Renal pelvis (tissue), 4 donors: ENCODE results near the gene TMEM63B. TPM values are rescaled to one million over a fixed set of nuclear protein-coding genes. Genes with fewer than 3 reads are reported as not detected.

Experiments used
- DNase-seq: peaks from one replicate; pipeline ENCODE4 v3.0.0-alpha.2; 2013
- polyA plus RNA-seq, 3 donors: library from polyadenylated mRNA; unstranded; fragments of 120-200 nt; gene quantifications; one replicate each; pipeline ENCODE4 v1.2.1, GENCODE V29; 2013; ENCODE audit not compliant: insufficient read length in 3 of 3

TMEM63B gene
- polyA plus RNA-seq, 3 donors, result 38.0 to 39.1 (median 38.3) TPM

- DNase-seq, result no peak
Observed at GRCh38 chr6:44115866-44116265, 11.5 kb upstream of the TMEM63B start.

DNA sequence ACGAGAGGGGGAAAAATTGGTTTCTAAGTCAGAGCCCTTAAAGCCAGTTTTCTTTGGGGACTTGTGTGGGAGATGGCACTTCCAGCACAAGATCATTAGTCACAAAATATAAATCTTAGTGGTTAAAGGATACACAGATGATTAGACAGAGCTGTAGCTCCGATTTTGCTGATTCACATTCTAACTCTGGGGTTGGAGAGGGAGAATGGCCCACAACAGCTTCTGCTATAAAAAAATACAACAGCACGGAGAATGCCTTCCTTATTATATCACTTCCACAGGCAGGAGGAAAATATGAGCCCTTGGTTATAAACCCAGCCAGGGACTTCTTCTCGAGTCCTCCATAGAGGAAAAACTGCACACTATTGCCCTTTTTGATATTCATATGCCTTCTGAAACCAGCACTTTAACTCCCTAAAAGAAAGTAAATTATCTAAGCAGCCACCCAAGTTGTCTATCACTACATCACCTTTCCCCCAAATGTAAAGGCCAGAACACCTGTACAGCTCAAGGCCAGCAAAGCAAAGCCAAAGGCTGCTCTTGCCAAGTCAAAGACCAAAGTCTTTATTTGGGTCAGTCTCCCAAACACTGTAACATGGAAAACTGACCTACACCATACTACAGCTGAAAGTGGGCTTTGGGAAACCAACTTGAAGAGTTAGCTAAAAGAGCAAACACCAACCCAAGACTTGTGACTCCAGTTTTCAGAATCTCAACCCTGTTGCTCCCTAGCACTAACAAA lies 10.5 kb upstream of the TMEM63B start:
- DNase-seq, result no peak

DNA sequence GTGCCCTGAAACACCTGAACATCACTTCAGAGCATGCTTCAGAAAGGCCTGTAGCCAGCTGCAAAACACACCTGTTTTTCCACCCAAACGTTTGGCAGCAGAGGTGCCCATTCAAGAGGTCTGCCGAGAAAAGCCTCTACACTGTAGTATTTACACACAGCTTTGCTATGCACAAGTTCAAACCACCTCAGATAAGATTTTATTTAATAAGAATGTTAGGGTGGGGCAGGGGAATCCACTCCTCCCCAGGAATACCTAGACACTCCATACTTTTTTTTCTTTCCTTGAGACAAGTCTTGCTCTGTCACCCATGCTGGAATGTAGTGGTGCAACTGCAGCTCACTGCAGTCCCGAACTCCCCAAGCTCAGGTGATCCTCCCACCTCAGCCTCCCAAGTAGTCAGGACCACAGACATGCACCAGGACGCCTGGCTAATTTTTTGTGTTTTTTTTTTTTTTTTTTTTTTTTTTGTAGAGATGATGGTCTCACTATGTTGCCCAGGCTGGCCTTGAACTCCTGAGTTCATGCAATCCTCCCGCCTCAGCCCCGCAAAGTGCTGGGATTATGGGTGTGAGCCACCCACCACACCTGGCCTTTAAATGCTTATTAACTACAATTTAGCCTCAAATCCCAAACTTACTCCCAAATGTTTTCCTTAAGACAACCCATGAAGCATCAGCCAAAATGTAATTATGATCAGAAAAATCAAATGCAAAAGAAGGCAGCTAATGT lies 9.8 kb upstream of the TMEM63B start:
- no peak for DNase-seq

DNA sequence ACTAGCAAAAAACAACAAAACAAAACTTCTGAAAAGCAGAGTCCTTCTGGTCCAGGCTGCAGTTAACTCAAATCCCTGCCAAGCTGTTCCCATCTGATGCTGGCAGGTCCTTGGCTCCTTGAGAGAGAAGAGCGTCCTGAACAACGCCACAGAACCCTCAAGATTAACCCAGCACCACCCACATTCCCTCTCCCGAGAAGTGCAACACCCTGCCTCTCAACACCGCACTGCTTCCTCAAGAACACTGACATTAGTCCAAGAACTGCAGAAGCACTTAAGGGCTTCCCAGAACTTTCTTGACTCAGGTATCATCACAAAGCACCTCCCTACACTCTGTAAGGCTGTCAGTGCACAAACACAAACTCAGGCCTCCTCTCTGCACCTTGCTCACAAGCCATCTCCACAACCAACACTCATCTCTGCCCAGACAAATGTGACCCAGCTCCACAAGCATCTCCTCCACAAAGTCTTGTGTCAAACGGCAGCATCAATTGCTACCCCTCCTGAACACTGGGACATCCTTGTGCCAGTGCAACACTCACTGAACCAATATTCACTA lies 7.6 kb upstream of the TMEM63B start:
- DNase-seq, result no peak

GRCh38 chr6:44120692-44121443 lies 6.5 kb upstream of the TMEM63B start:
- no peak for DNase-seq

DNA sequence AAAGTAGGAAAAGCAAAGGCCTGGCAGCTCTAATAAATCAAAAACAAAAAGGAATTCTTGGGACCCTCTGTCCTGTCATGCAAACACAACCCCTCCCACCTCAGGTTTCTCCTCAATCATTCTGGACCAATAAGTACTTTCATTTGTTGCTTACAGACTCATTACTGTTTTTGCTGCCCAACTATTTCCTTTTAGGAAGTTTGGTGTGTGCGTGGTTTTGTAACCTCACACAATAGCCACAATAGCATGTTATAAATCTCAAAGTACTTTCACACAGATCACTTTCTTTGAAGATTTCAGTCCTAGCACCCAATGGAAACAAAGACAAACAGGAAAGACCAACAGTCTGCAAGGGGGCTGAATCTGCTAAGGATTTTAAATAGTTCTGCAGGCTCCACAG lies 4.6 kb upstream of the TMEM63B start:
- DNase-seq, result no peak

DNA sequence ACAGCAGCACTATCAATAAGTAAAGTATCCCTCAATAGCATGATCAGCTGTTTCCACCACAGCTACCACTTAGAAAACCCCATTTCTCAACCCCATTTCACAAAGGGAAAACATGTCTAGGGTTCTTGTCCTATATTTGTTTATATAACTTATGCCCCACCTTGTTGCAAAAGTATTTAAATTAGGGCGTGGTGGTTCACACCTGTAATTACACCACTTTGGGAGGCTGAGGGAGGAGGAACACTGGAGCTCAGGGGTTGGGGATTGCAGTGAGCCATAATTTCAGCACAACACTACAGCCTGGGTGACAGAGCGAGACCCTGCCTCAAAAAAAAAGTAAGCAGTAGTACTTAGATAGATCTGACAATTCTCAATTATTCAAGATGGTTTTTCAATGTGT lies 3.8 kb upstream of the TMEM63B start:
- no peak for DNase-seq

DNA sequence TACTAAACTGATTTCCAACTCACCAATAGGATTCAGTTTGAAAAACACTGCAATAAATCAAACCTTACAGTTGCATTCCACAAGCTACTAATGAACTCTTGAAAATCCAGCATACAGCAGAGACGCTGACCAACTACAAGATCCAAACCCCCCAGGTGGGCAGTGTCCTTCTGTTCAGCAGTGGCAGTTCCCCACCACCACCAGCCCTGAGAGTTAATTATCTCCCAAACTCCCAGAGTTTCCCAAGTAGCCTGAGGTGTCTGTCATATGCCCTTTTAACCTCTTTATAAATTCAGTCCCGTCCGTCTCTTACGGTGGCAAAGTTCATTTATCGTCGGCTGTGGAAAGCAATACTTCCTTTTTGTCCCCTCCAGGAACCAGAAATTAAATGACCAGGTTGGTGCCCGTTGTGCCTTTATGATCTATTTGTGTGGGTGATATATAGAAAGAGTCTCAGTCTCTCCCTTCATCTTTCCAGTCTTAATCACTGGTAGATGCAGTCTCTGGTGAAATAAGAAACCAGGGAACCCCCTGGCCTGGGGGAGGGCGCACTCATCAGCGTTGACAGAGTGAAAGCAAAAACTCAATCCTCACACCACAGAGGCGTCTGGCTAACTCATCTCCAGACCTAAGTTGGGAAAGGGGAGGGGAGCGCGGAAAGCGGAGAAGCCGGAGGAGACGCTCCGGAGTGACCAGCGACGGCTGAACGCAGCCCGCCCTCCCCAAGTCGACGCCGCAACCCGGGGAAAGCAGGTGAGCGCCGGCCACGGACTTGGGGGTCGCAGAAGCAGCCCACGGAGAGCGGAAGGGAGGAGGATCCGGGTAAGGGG lies 819 bp upstream of the TMEM63B start:
- peak; percentile 76 for DNase-seq

DNA sequence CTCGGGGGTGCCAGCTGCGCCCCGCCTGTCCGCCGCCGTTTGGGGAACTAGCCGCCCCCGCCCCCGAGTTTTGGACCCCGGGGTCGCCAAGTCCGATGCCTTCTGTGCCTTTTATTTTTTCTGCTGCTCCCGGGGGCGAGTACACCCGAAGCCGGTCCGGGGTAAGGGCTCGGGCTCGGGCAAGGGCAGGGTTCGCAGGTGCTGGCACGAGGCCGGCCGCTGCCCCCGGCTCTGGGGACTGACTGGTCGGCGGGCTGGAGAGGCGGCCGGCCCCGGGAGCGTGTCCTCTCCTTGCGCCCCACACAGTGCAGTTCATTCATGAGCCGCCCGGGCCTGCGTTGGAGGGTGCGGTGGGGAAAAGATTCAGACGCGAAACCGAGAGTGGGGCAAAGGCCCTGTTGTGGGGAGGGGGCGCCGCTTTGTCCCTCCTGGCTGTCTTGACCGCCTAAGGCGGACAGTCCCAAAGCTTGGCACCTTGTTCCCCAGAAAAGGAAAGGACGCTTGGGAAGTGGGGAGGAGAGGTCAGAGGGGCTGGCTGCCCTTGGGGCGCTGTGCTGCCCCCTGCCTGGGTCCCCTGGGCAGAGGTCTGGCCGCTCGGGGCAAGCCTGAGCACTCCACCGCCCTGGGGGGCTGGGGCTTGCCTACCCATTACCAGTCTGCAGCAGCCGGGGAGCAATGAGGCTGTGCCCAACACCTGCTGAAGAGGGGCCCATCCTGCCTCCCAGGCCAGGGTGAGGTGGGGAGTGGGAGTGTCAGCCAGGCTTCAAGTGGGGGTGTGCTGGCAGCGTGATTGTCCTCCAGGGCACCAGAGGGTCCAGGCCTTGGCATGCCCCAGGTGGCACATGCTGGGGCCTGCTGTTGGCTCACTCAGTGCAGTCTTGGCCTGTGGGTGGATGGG lies 915 bp downstream of the TMEM63B start:
- no peak for DNase-seq

GRCh38 chr6:44129841-44130322 lies 2.5 kb downstream of the TMEM63B start:
- no peak for DNase-seq

DNA sequence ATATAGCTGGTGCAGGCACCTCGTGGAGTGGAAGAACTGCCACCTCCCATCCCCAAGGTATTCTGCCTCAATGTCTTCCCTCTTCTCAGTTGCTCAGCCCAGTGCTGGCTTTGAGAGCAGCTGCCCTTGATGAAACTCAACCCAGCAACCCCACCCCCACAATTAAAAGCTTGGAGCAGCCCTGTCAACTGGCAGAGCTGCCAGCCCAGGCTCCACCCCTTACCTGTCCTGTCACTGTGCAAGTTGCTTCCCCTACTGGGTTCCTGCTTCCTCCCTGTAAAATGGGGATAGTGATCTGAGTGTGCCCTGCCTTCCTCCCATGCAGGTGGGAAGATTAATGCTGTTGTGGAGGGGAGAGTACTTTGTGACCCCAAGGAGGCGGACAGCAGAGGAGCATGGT lies 4.5 kb downstream of the TMEM63B start:
- no peak for DNase-seq

- no peak for DNase-seq
Observed at GRCh38 chr6:44132476-44132875, 5.1 kb downstream of the TMEM63B start.

- DNase-seq, result no peak
Observed at GRCh38 chr6:44133003-44133931, 5.9 kb downstream of the TMEM63B start.

- no peak for DNase-seq
Observed at GRCh38 chr6:44133981-44134711, 6.8 kb downstream of the TMEM63B start.

DNA sequence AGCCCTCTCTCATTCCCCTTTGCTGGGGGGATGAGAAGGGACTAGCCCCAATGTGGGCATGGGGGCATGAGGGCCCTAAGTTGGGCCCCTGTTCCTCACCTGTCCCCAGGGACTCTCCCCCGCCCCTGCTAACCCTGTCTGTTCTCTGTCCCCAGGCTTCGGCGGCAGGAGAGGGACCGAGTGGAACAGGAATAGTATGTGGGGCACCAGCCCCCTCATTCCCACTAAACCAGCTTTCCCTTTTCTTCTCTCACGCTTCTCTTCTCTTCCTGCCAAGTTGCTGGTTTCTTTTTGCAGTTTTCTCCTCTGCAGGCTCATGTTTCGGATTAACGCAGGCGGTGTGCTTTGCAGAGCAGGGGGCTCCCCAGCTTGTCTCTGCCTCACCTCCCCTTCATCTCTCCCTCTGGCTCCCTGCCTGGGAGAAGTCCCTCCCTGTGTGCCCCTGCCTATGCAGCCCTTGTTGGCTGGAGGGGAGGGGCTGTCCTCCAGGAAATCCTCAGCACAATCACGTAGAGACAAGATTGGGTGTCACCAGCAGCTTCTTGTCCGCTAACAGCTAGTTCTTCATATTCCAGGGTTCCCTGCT lies 7.9 kb downstream of the TMEM63B start:
- DNase-seq, result peak; percentile 21

DNA sequence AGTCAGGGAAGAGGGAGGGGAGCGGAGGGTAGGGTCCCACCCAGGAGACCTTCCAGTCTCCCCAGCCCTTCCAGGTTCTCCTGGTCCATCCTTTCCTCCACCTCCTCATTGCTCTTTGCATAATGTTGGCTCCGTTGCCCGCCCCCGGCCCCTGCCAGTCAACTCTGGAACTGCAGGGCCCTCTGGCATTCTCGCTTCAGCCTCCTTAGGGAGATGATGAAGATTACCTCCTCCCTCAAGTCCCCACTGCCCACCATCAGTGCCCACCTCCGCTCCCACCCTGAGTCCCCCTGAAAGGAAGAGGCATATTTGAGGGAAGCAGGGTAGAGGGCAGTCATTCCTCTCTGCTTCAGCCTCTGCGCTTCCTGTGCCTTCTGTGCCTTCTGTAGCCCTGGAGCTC lies 8.5 kb downstream of the TMEM63B start:
- DNase-seq, result no peak

DNA sequence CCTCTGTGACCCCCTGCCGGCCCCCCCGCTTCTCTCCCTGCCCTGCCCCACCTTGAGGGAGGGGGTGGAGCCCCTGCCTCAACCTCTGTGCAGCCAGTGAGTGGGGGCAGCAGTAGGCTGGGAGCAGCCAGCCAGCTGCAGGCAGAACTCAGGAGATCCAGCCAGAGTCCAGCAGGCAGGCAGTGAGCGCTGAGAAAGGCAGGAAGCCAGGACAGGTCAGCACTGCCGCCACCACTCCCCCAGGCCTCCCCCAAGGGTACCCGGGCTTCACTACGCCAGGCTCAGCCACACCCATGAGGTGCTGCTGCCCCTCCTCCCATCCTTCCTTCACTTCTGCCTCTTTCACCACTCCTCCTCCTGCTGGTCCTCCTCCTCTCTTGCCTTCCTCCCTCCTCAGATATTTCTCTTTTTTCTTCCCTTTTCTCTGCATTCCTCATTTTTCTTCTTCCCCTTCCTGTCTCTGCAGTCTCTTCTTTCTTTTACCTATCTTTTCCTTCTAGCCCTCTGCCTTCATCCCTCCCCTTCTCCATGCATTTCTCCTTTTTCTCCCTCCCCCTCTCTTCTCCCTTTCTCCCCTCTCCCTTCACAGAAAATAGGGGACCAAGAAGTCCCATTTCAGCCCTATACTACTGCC lies 11.5 kb downstream of the TMEM63B start:
- DNase-seq, result no peak

DNA sequence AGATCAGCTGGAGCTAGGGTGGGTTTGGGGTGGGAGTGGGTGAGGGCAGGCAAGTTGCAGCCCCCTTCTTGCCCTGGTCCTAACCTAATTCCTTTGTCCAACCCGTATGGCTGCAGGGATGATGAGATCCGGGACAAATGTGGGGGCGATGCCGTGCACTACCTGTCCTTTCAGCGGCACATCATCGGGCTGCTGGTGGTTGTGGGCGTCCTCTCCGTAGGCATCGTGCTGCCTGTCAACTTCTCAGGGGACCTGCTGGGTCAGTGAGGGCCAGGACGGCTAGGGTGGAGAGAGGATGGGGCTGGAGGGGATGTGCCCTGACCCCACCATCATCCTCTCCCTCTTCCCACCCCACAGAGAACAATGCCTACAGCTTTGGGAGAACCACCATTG lies 12.0 kb downstream of the TMEM63B start:
- DNase-seq, result no peak
